Measurements from ENCODE around the gene PSAT1. TPM values are rescaled to one million over a fixed set of nuclear protein-coding genes. Genes with fewer than 3 reads are reported as not detected.

The PSAT1 gene
- total RNA-seq, 1 donor from 2014 or later: 6.9 TPM

- Histone ChIP-seq H3K9me3 (no peaks in the 10 kb centered on the region), H3K27me3 (no peaks in the 10 kb centered on the region), H3K36me3 (peaks cover 0 to 9% of the 10 kb centered on the region in 2 donors), H3K4me1 (no peaks in the 10 kb centered on the region), H3K4me3 (no peak overlapping the region), H3K27ac (no peak overlapping the region)
- TF ChIP-seq POLR2A (IDR thresholded peaks at IDR 0.05) (no peak), POLR2AphosphoS5 (IDR thresholded peaks at IDR 0.05; ENCODE audit: insufficient read depth in 1 of 2, low read depth in 1 of 2) (no peak), CTCF (IDR thresholded peaks at IDR 0.05) (peak; percentile 45 to 73 (median 55))
- intact Hi-C loops (cut with DNase I): loop anchor here (5.0 kb wide), 1 partner anchor 106 kb away; no protein-coding TSS in a partner anchor
- no peak for DNase-seq (ENCODE audit: extremely low spot score in 2 of 2)
Observed at GRCh38 chr9:78261403-78262001, 35.4 kb upstream of the PSAT1 start.

- DNase-seq (ENCODE audit: extremely low spot score in 2 of 2): no peak
- Histone ChIP-seq H3K27me3 (no peaks in the 10 kb centered on the region), H3K4me3 (no peak overlapping the region), H3K36me3 (peaks cover 0 to 15% of the 10 kb centered on the region in 2 donors), H3K9me3 (no peaks in the 10 kb centered on the region), H3K4me1 (no peaks in the 10 kb centered on the region), H3K27ac (no peak overlapping the region)
- TF ChIP-seq POLR2A (IDR thresholded peaks at IDR 0.05) (no peak), POLR2AphosphoS5 (IDR thresholded peaks at IDR 0.05; ENCODE audit: insufficient read depth in 1 of 2, low read depth in 1 of 2) (no peak), CTCF (IDR thresholded peaks at IDR 0.05) (no peak)
- intact Hi-C loops (cut with DNase I): loop anchor here (5.0 kb wide), 1 partner anchor 105 kb away; no protein-coding TSS in a partner anchor
Observed at GRCh38 chr9:78262655-78263054, 34.3 kb upstream of the PSAT1 start.

- Histone ChIP-seq H3K36me3 (peaks cover 0 to 15% of the 10 kb centered on the region in 2 donors), H3K4me3 (no peak overlapping the region), H3K27ac (no peak overlapping the region), H3K27me3 (no peaks in the 10 kb centered on the region), H3K4me1 (no peaks in the 10 kb centered on the region), H3K9me3 (no peaks in the 10 kb centered on the region)
- DNase-seq (ENCODE audit: extremely low spot score in 2 of 2): no peak
- TF ChIP-seq POLR2AphosphoS5 (IDR thresholded peaks at IDR 0.05; ENCODE audit: insufficient read depth in 1 of 2, low read depth in 1 of 2) (no peak), POLR2A (IDR thresholded peaks at IDR 0.05) (no peak), CTCF (IDR thresholded peaks at IDR 0.05) (no peak)
- intact Hi-C loops (cut with DNase I): no loop called here
Observed at GRCh38 chr9:78267889-78268288, 29.0 kb upstream of the PSAT1 start.

GRCh38 chr9:78269784-78270183 lies 27.1 kb upstream of the PSAT1 start:
- no peak for DNase-seq (ENCODE audit: extremely low spot score in 2 of 2)
- no peaks in the 10 kb centered on the region for H3K9me3 ChIP-seq
- H3K4me3 ChIP-seq: no peak overlapping the region
- no peaks in the 10 kb centered on the region for H3K4me1 ChIP-seq
- no peak for TF ChIP-seq POLR2AphosphoS5 (IDR thresholded peaks at IDR 0.05; ENCODE audit: insufficient read depth in 1 of 2, low read depth in 1 of 2)
- TF ChIP-seq POLR2A (IDR thresholded peaks at IDR 0.05): no peak
- TF ChIP-seq CTCF (IDR thresholded peaks at IDR 0.05): no peak
- no peaks in the 10 kb centered on the region for H3K27me3 ChIP-seq
- H3K36me3 ChIP-seq: peaks cover 0 to 15% of the 10 kb centered on the region in 2 donors
- H3K27ac ChIP-seq: no peak overlapping the region
- intact Hi-C loops (cut with DNase I): no loop called here

GRCh38 chr9:78272307-78272706 lies 24.6 kb upstream of the PSAT1 start:
- Histone ChIP-seq H3K27ac (no peak overlapping the region), H3K9me3 (no peaks in the 10 kb centered on the region), H3K4me1 (no peaks in the 10 kb centered on the region), H3K27me3 (no peaks in the 10 kb centered on the region), H3K36me3 (no peaks in the 10 kb centered on the region), H3K4me3 (no peak overlapping the region)
- DNase-seq (ENCODE audit: extremely low spot score in 2 of 2): no peak
- TF ChIP-seq POLR2AphosphoS5 (IDR thresholded peaks at IDR 0.05; ENCODE audit: insufficient read depth in 1 of 2, low read depth in 1 of 2): no peak
- no peak for TF ChIP-seq CTCF (IDR thresholded peaks at IDR 0.05)
- TF ChIP-seq POLR2A (IDR thresholded peaks at IDR 0.05): no peak
- intact Hi-C loops (cut with DNase I): no loop called here

Data from vagina (tissue), 2 donors.